Right lobe of liver (tissue), 6 donors: Measurements from ENCODE around the gene GDPD4. TPM values are rescaled to one million over a fixed set of nuclear protein-coding genes. Genes with fewer than 3 reads are reported as not detected.

Source experiments
- ATAC-seq, 4 donors: fragments of 200-7000 bp; cut with Tn5 transposase; one replicate each; pipeline ENCODE4 v1.9.1; 2020; ENCODE audit warnings: mild to moderate bottlenecking in 4 of 4, moderate library complexity in 4 of 4
- DNase-seq, 3 donors: peaks; one replicate each; pipeline ENCODE4 v3.0.0-alpha.2; 2020
- H3K27ac ChIP-seq, 3 donors: fragments of 200-600 bp; one replicate each; pipeline ENCODE4 v1.8.0; 2022
- H3K27me3 ChIP-seq, 2 donors: fragments of 200-600 bp; one replicate each; pipeline ENCODE4 v1.8.0; 2022
- H3K36me3 ChIP-seq, 4 donors: fragments of 200-600 bp; sonication (generic) in 1 of 4; one replicate each; pipeline versions ENCODE4 v1.5.1 to v1.8.0; 2017 to 2022; ENCODE audit warnings: control low read depth in 1 of 4
- H3K4me1 ChIP-seq, 4 donors: fragments of 200-600 bp; sonication (generic) in 1 of 4; one replicate each; pipeline versions ENCODE4 v1.5.1 to v1.8.0; 2017 to 2022; ENCODE audit warnings: control low read depth in 1 of 4
- H3K4me3 ChIP-seq, 3 donors: fragments of 200-600 bp; one replicate each; pipeline ENCODE4 v1.8.0; 2022
- H3K9me3 ChIP-seq, 4 donors: fragments of 200-600 bp; sonication (generic) in 1 of 4; one replicate each; pipeline versions ENCODE4 v1.5.1 to v1.8.0; 2017 to 2022; ENCODE audit warnings: control low read depth in 1 of 4
- POLR2A ChIP-seq: fragments of 450-650 bp; IDR thresholded peaks from one replicate; pipeline ENCODE4 v1.6.1; 2017; ENCODE audit warnings: antibody characterized with exemption, mild to moderate bottlenecking
- WGBS: methylation state at CpG from one replicate; pipeline ENCODE4 v1.1.6; 2018; ENCODE audit warnings: low coverage, low lambda C conversion rate; ENCODE audit not compliant: insufficient coverage; ENCODE audit errors: missing lambda C conversion rate; 5-methylcytosine and 5-hydroxymethylcytosine counted together
- intact Hi-C, 2 donors: fragments of 100-400 bp; cut with DNase I; formaldehyde crosslinking; loops; one replicate each; pipeline versions ENCODE4 v1.11.2 to v1.14.1; 2022
- total RNA-seq, 6 experiments: library from RNA; depleted of rRNA in 2 of 6; stranded (reverse); fragments of >200 nt in 2 of 6; fragmentation: NEBNext Ultra II Directional in 3 of 6; extraction: Animal tissue kit (Norgen Biotek cat#: 25700) in 3 of 6; gene quantifications; one replicate each; pipeline versions ENCODE4 v1.1.0 to v1.2.4, GENCODE V29; 2016 to 2023
- TF ChIP-seq, protein P1 (sequence below), 4 donors: fragments of 200-600 bp in 3 of 4; fragments of 450-650 bp in 1 of 4; IDR thresholded peaks; one replicate each; pipeline versions ENCODE4 v1.5.1 to v1.8.0; 2016 to 2022; ENCODE audit warnings: antibody characterized with exemption in 4 of 4, mild to moderate bottlenecking in 2 of 4
- donor health status: DM: no; HTN: yes; CAD: no.
- donor health status: DM: no; HTN: no; CAD: no.
- donor health status: DM: no; HTN: no; CAD: no.
- donor health status: DM: no; HTN: yes; CAD: no.
- donor health status: DM: no; HTN: yes; CAD: no.

Gene GDPD4
- total RNA-seq, 6 experiments from 2014 or later, result 0.29 to 0.53 (median 0.44) TPM; not detected in 2

DNA sequence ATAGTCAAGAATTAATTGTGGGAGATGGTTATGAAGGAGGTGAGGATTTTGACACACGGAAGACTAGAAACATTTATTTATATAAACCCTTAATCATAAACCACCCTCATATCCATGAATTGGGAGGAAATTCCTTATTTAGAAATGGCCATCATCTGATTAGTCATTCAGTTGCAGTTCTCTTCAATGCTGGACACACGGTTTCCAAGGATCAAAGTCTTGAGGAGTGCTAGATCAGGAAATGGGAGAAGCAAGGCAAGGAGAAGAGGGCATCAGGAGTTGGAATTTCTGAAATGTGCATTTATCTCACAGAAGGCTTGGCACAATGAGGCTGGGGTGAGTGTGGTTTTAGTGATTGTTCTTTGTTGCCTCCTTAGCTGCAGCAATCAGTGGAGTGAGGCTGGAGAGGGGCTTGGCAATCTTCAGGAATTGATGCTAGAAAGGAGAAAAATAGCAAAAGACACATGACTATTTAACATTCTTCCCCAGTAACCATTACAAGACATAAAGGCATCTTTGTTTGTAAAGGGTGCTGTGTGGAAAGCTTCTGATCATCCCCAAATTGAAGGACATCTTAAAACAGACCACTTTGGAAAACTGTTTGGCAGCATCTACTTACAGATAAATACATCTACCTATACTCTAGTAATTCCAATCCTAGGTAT lies 21.6 kb upstream of the GDPD4 start:
- intact Hi-C loops, result no loop called here
- 75% methylated on average over 2 of the region's 2 CpGs for WGBS
- ATAC-seq, result no peak
- no peak for DNase-seq
- H3K36me3 ChIP-seq, result no peaks in the 10 kb centered on the region
- H3K27ac ChIP-seq, result no peak overlapping the region
- H3K4me3 ChIP-seq, result no peak overlapping the region
- H3K9me3 ChIP-seq, result no peaks in the 10 kb centered on the region
- no peaks in the 10 kb centered on the region for H3K27me3 ChIP-seq
- no peaks in the 10 kb centered on the region for H3K4me1 ChIP-seq
- TF ChIP-seq POLR2A, result no peak
- TF ChIP-seq, protein P1, sequence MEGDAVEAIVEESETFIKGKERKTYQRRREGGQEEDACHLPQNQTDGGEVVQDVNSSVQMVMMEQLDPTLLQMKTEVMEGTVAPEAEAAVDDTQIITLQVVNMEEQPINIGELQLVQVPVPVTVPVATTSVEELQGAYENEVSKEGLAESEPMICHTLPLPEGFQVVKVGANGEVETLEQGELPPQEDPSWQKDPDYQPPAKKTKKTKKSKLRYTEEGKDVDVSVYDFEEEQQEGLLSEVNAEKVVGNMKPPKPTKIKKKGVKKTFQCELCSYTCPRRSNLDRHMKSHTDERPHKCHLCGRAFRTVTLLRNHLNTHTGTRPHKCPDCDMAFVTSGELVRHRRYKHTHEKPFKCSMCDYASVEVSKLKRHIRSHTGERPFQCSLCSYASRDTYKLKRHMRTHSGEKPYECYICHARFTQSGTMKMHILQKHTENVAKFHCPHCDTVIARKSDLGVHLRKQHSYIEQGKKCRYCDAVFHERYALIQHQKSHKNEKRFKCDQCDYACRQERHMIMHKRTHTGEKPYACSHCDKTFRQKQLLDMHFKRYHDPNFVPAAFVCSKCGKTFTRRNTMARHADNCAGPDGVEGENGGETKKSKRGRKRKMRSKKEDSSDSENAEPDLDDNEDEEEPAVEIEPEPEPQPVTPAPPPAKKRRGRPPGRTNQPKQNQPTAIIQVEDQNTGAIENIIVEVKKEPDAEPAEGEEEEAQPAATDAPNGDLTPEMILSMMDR (IDR thresholded peaks at IDR 0.05), result no peak

DNA sequence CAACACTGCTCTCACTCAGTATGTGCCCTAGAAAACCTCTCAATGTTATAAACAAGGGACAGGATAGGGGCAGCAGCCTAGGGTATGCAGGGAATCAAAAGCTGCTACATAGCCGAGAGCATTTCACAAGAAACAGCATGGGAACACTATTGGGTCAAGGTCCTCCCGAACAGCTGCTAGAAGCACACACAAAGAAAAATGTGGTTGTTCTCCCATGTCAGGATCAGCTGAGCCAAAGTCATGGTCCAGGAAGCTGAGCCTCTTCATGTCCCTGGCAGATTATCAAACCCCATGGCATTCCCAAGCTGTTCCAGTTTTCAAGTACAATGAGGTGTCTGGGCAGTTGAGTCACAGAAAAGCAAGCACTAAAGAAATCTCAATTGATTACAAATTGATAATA lies 21.0 kb upstream of the GDPD4 start:
- peaks cover 0 to under 1% (median under 1%) of the 10 kb centered on the region in 4 donors for H3K4me1 ChIP-seq
- TF ChIP-seq, protein P1 (IDR thresholded peaks at IDR 0.05), result no peak
- no peak for TF ChIP-seq POLR2A
- DNase-seq (no peak), ATAC-seq (peak in 3 of 4 donors; percentile 58 to 67 (median 64))
- H3K36me3 ChIP-seq, result no peaks in the 10 kb centered on the region
- H3K27ac ChIP-seq, result no peak overlapping the region
- H3K4me3 ChIP-seq, result no peak overlapping the region
- WGBS, result 53% methylated on average over 2 of the region's 2 CpGs
- no peaks in the 10 kb centered on the region for H3K27me3 ChIP-seq
- no peaks in the 10 kb centered on the region for H3K9me3 ChIP-seq
- intact Hi-C loops, result no loop called here

DNA sequence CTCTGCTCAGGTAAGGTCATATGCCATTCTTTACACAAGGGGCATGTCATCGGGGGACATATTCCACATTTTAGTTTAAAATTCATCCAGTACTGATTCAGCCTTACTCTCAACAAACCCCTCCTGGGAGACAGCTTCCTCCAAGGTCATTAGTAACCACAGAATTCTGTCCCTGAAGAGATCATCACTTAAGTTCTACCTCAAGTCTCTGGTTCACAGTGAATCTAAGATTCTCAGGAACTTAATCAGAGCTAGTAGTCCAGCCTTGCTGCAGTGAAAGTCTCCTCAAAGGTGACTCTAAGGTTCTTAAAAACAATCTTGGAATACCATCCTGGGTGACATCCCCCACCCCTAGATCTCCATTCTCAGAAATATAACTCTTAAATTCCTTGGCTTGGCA lies 18.9 kb upstream of the GDPD4 start:
- Histone ChIP-seq H3K36me3 (no peaks in the 10 kb centered on the region), H3K27ac (no peak overlapping the region), H3K9me3 (no peaks in the 10 kb centered on the region), H3K4me3 (no peak overlapping the region), H3K27me3 (no peaks in the 10 kb centered on the region), H3K4me1 (peaks cover 0 to 10% (median 4%) of the 10 kb centered on the region in 4 donors)
- ATAC-seq (no peak), DNase-seq (no peak)
- WGBS, result 80% methylated on average over 1 of the region's 1 CpG
- TF ChIP-seq, protein P1 (IDR thresholded peaks at IDR 0.05), result no peak
- no peak for TF ChIP-seq POLR2A
- intact Hi-C loops, result no loop called here

DNA sequence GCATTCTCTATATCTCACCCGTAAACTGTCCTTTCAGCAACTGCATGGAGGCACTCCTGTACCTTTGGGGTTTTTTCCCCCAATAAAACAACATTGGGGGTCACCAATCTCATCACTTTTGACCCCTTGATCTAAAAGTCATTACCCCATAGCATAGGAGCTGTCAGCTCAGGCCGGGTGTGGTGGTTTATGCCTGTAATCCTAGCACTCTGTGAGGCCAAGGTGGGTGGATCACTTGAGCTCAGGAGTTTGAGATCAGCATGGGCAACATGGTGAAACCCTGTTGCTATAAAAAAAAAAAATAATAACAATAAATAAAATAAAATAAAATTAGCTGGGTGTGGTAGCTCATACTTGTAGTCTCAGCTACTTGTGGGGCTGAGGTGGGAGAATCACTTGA lies 17.1 kb upstream of the GDPD4 start:
- Histone ChIP-seq H3K27ac (no peak overlapping the region), H3K27me3 (no peaks in the 10 kb centered on the region), H3K36me3 (no peaks in the 10 kb centered on the region), H3K4me1 (peaks cover 0 to 10% (median 4%) of the 10 kb centered on the region in 4 donors), H3K4me3 (no peak overlapping the region), H3K9me3 (no peaks in the 10 kb centered on the region)
- no peak for TF ChIP-seq POLR2A
- TF ChIP-seq, protein P1 (IDR thresholded peaks at IDR 0.05), result no peak
- no peak for ATAC-seq
- DNase-seq, result no peak
- WGBS, result 100% methylated on average over 2 of the region's 2 CpGs
- intact Hi-C loops, result no loop called here
